HG02763 (cell line): ENCODE results near the gene HYAL2.

ENCODE experiments used
- ATAC-seq: cut with Tn5 transposase; IDR thresholded peaks from one replicate; pipeline ENCODE4 v1.9.1; 2021; ENCODE audit warnings: mild to moderate bottlenecking, moderate library complexity; ENCODE audit not compliant: unreplicated experiment

HYAL2 gene

GRCh38 chr3:50350527-50351322, 28.2 kb upstream of the HYAL2 start, which contains the start of the genes CYB561D2 and NPRL2:
Gene CYB561D2 (plus strand): TSS chr3:50350862. CDS start chr3:50351434, 572 bp downstream.
Gene NPRL2 (minus strand): TSS chr3:50350775. CDS start chr3:50350652, 123 bp downstream.
- ATAC-seq, result peak; percentile 85

GRCh38 chr3:50350213-50350526, 27.6 kb upstream of the HYAL2 start:
- ATAC-seq, result no peak

GRCh38 chr3:50347187-50347813, 24.8 kb upstream of the HYAL2 start:
- no peak for ATAC-seq

- no peak for ATAC-seq
Measured at GRCh38 chr3:50345586-50346234, 23.2 kb upstream of the HYAL2 start, which contains the start of gene ZMYND10. Gene ZMYND10 (minus strand): TSS chr3:50345732. CDS start chr3:50345579, 153 bp downstream.

GRCh38 chr3:50345008-50345407, 22.5 kb upstream of the HYAL2 start:
- ATAC-seq, result no peak

GRCh38 chr3:50342813-50343633, 20.5 kb upstream of the HYAL2 start:
- no peak for ATAC-seq

GRCh38 chr3:50341996-50342650, 19.6 kb upstream of the HYAL2 start:
- ATAC-seq, result no peak

GRCh38 chr3:50341537-50341936, 19.0 kb upstream of the HYAL2 start:
- no peak for ATAC-seq

GRCh38 chr3:50340448-50341329, 18.1 kb upstream of the HYAL2 start, which contains the start of gene RASSF1:
Gene RASSF1 (minus strand): TSS chr3:50340836. CDS start chr3:50340805, 31 bp downstream.
- ATAC-seq, result no peak

- ATAC-seq, result no peak
Measured at GRCh38 chr3:50340147-50340447, 17.6 kb upstream of the HYAL2 start.

- no peak for ATAC-seq
Measured at GRCh38 chr3:50339485-50340146, 17.1 kb upstream of the HYAL2 start.

- ATAC-seq, result no peak
Measured at GRCh38 chr3:50338965-50339364, 16.4 kb upstream of the HYAL2 start.

GRCh38 chr3:50337175-50337861, 14.8 kb upstream of the HYAL2 start:
- ATAC-seq, result peak; percentile 78

- ATAC-seq, result peak; percentile 36
Measured at GRCh38 chr3:50336452-50337174, 14.1 kb upstream of the HYAL2 start.

GRCh38 chr3:50334339-50335075, 12.0 kb upstream of the HYAL2 start:
- ATAC-seq, result no peak

- no peak for ATAC-seq
Measured at GRCh38 chr3:50333744-50334328, 11.3 kb upstream of the HYAL2 start.
